Mesendoderm (in vitro differentiated cells): ENCODE results near the gene COL4A4.
A peak's percentile ranks its signal among the peaks of the same experiment; 100 is the strongest.

Experiments used
- DNase-seq: peaks from one replicate; pipeline ENCODE4 v3.0.0; 2013
- H2AK5ac ChIP-seq: 2 replicates; pipeline ENCODE4 v1.6.1; 2013; ENCODE audit warnings: low read length, inconsistent platforms
- H2BK120ac ChIP-seq: 2 replicates; pipeline ENCODE4 v1.6.1; 2013; ENCODE audit warnings: low read depth, mild to moderate bottlenecking, low read length, moderate library complexity, mixed read lengths
- H2BK15ac ChIP-seq: replicated peaks from 2 replicates; pipeline ENCODE4 v1.6.1; 2013; ENCODE audit warnings: low read depth, mild to moderate bottlenecking, moderate library complexity
- H2BK5ac ChIP-seq: 2 replicates; pipeline ENCODE4 v1.6.1; 2013; ENCODE audit warnings: low read length, inconsistent platforms
- H3K18ac ChIP-seq: 2 replicates; pipeline ENCODE4 v1.6.1; 2013; ENCODE audit warnings: mild to moderate bottlenecking, low read length, mixed read lengths
- H3K23ac ChIP-seq: one replicate; pipeline ENCODE4 v1.6.1; 2013; ENCODE audit warnings: low read length
- H3K27ac ChIP-seq: 2 replicates; pipeline ENCODE4 v1.5.1; 2013; ENCODE audit warnings: low read depth, mild to moderate bottlenecking, inconsistent platforms, low read length, moderate library complexity
- H3K27me3 ChIP-seq: 2 replicates; pipeline ENCODE4 v1.6.1; 2013; ENCODE audit warnings: low read length, control low read depth, mild to moderate bottlenecking, inconsistent platforms; ENCODE audit not compliant: insufficient read depth, poor library complexity
- H3K36me3 ChIP-seq: 2 replicates; pipeline ENCODE4 v1.6.1; 2013; ENCODE audit warnings: low read length, inconsistent platforms; ENCODE audit not compliant: control insufficient read depth, insufficient read depth
- H3K4ac ChIP-seq: one replicate; pipeline ENCODE4 v1.6.1; 2013; ENCODE audit warnings: low read depth, mild to moderate bottlenecking, low read length, moderate library complexity
- H3K4me1 ChIP-seq: 2 replicates; pipeline ENCODE4 v1.6.1; 2013; ENCODE audit warnings: low read depth, low read length, inconsistent platforms; ENCODE audit not compliant: control insufficient read depth
- H3K4me2 ChIP-seq: 2 replicates; pipeline ENCODE4 v1.6.1; 2013; ENCODE audit warnings: low read length
- H3K4me3 ChIP-seq: 2 replicates; pipeline ENCODE4 v1.5.1; 2013; ENCODE audit warnings: mild to moderate bottlenecking, low read length
- H3K56ac ChIP-seq: one replicate; pipeline ENCODE4 v1.6.1; 2013; ENCODE audit warnings: low read length
- H3K79me1 ChIP-seq: 2 replicates; pipeline ENCODE4 v1.6.1; 2013; ENCODE audit warnings: low read length, inconsistent platforms
- H3K79me2 ChIP-seq: 2 replicates; pipeline ENCODE4 v1.6.1; 2013; ENCODE audit warnings: mild to moderate bottlenecking, low read length; ENCODE audit not compliant: control insufficient read depth, insufficient read depth
- H3K9ac ChIP-seq: 2 replicates; pipeline ENCODE4 v1.6.1; 2013; ENCODE audit warnings: low read length, inconsistent platforms
- H4K5ac ChIP-seq: one replicate; pipeline ENCODE4 v1.6.1; 2013; ENCODE audit warnings: low read length
- H4K8ac ChIP-seq: one replicate; pipeline ENCODE4 v1.6.1; 2013; ENCODE audit warnings: low read depth, mild to moderate bottlenecking, control low read depth, low read length, moderate library complexity
- WGBS: extraction: QIAGEN DNeasy Blood & Tissue Kit; methylation state at CpG from one replicate; pipeline ENCODE4 v1.1.7; 2013; ENCODE audit warnings: low lambda C conversion rate, missing lambda C conversion rate; ENCODE audit not compliant: insufficient coverage; ENCODE audit errors: extremely low coverage; 5-methylcytosine and 5-hydroxymethylcytosine counted together

Gene COL4A4

GRCh38 chr2:227029426-227030105 is 134.4 kb downstream of the COL4A4 start:
- no peaks in the 10 kb centered on the region for H3K79me1 ChIP-seq
- no peak overlapping the region for H3K4me2 ChIP-seq
- no peak overlapping the region for H2BK120ac ChIP-seq
- H3K4me1 ChIP-seq: no peaks in the 10 kb centered on the region
- no peak overlapping the region for H3K23ac ChIP-seq
- no peaks in the 10 kb centered on the region for H3K36me3 ChIP-seq
- no peak overlapping the region for H3K4me3 ChIP-seq
- H3K27ac ChIP-seq: no peak overlapping the region
- H3K9ac ChIP-seq: no peak overlapping the region
- no peak overlapping the region for H3K4ac ChIP-seq
- H3K27me3 ChIP-seq: no peaks in the 10 kb centered on the region
- no peak overlapping the region for H3K56ac ChIP-seq
- no peak overlapping the region for H2BK15ac ChIP-seq
- no peak overlapping the region for H4K5ac ChIP-seq
- H2AK5ac ChIP-seq: no peak overlapping the region
- H4K8ac ChIP-seq: no peak overlapping the region
- H3K18ac ChIP-seq: no peak overlapping the region
- DNase-seq: no peak
- H2BK5ac ChIP-seq: no peak overlapping the region
- WGBS: no CpG with 5 or more reads among the region's 3 CpGs
- no peaks in the 10 kb centered on the region for H3K79me2 ChIP-seq

GRCh38 chr2:227025510-227025909 is 138.5 kb downstream of the COL4A4 start:
- Histone ChIP-seq H3K27ac (no peak overlapping the region), H3K27me3 (no peaks in the 10 kb centered on the region), H3K4me1 (no peaks in the 10 kb centered on the region), H2BK15ac (no peak overlapping the region), H3K79me2 (no peaks in the 10 kb centered on the region), H3K4ac (no peak overlapping the region), H3K23ac (no peak overlapping the region), H3K79me1 (no peaks in the 10 kb centered on the region), H3K18ac (no peak overlapping the region), H4K8ac (no peak overlapping the region), H2AK5ac (no peak overlapping the region), H3K4me3 (no peak overlapping the region), H3K9ac (no peak overlapping the region), H4K5ac (no peak overlapping the region), H3K4me2 (no peak overlapping the region), H2BK120ac (no peak overlapping the region), H3K56ac (no peak overlapping the region), H3K36me3 (no peaks in the 10 kb centered on the region), H2BK5ac (no peak overlapping the region)
- DNase-seq: no peak
- no CpG with 5 or more reads among the region's 2 CpGs for WGBS

DNA sequence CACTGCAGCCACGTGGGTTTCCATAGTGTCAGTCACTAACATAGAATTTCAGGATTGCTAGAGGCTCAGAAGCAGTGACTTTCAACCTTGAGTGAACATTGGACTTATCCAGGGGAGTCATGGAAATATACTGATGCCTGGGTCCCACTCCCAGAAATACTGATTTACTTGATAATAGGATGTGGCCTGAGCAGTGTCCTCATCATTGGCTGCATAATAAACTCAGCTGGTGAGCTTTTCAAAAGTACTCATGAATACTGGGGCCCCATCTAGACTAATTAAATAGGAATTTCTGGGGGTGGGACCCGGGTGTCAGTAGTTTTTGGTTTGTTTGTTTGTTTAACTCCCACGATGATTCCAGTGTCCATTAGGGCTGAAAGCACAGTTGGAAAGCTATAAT is 141.4 kb downstream of the COL4A4 start:
- DNase-seq: no peak
- Histone ChIP-seq H3K4me2 (no peak overlapping the region), H2BK5ac (no peak overlapping the region), H3K79me1 (no peaks in the 10 kb centered on the region), H3K36me3 (no peaks in the 10 kb centered on the region), H3K18ac (no peak overlapping the region), H3K27ac (no peak overlapping the region), H3K79me2 (no peaks in the 10 kb centered on the region), H3K4me1 (no peaks in the 10 kb centered on the region), H2AK5ac (no peak overlapping the region), H3K23ac (no peak overlapping the region), H3K4ac (no peak overlapping the region), H2BK120ac (no peak overlapping the region), H3K4me3 (no peak overlapping the region), H3K56ac (no peak overlapping the region), H4K8ac (peak overlapping the region; percentile 39), H4K5ac (no peak overlapping the region), H3K27me3 (no peaks in the 10 kb centered on the region), H2BK15ac (no peak overlapping the region), H3K9ac (no peak overlapping the region)
- no CpG with 5 or more reads among the region's 3 CpGs for WGBS

- Histone ChIP-seq H2BK120ac (no peak overlapping the region), H3K36me3 (no peaks in the 10 kb centered on the region), H2AK5ac (no peak overlapping the region), H3K23ac (no peak overlapping the region), H3K27ac (no peak overlapping the region), H3K4me1 (no peaks in the 10 kb centered on the region), H3K4me2 (no peak overlapping the region), H4K5ac (no peak overlapping the region), H3K27me3 (no peaks in the 10 kb centered on the region), H2BK15ac (no peak overlapping the region), H3K79me1 (no peaks in the 10 kb centered on the region), H3K79me2 (no peaks in the 10 kb centered on the region), H3K18ac (no peak overlapping the region), H3K4me3 (no peak overlapping the region), H3K4ac (no peak overlapping the region), H4K8ac (no peak overlapping the region), H2BK5ac (no peak overlapping the region), H3K56ac (no peak overlapping the region), H3K9ac (no peak overlapping the region)
- no CpG with 5 or more reads among the region's 2 CpGs for WGBS
- DNase-seq: no peak
Observed at GRCh38 chr2:227020416-227020815, 143.6 kb downstream of the COL4A4 start.

DNA sequence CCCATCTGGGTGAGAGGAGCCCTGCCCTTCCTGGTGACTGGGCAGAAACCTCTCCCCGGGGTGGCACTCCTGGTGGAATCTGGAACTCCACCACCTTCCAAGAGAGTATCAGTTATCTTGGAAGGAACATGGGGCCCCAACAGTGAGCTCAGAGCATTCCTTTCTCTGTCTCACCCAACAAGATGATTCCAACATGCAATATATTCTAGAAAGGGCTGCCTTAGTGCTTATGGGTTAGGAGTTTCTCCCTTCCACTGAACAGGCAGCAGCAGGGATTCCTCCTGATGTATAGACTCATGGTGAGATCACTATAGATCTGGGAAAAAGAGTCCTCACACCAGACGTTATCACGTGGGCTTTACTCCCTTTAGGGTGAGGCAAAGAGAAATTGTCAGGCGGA is 147.1 kb downstream of the COL4A4 start:
- no peak overlapping the region for H3K4ac ChIP-seq
- WGBS: no CpG with 5 or more reads among the region's 4 CpGs
- H3K4me3 ChIP-seq: no peak overlapping the region
- no peak overlapping the region for H2BK15ac ChIP-seq
- H3K79me1 ChIP-seq: no peaks in the 10 kb centered on the region
- H3K4me2 ChIP-seq: no peak overlapping the region
- no peaks in the 10 kb centered on the region for H3K27me3 ChIP-seq
- H3K56ac ChIP-seq: no peak overlapping the region
- H3K23ac ChIP-seq: no peak overlapping the region
- H3K9ac ChIP-seq: no peak overlapping the region
- H3K18ac ChIP-seq: no peak overlapping the region
- H3K4me1 ChIP-seq: no peaks in the 10 kb centered on the region
- no peak overlapping the region for H4K5ac ChIP-seq
- H4K8ac ChIP-seq: no peak overlapping the region
- DNase-seq: no peak
- no peaks in the 10 kb centered on the region for H3K79me2 ChIP-seq
- no peak overlapping the region for H3K27ac ChIP-seq
- H2BK5ac ChIP-seq: no peak overlapping the region
- no peak overlapping the region for H2BK120ac ChIP-seq
- H3K36me3 ChIP-seq: no peaks in the 10 kb centered on the region
- H2AK5ac ChIP-seq: no peak overlapping the region

DNA sequence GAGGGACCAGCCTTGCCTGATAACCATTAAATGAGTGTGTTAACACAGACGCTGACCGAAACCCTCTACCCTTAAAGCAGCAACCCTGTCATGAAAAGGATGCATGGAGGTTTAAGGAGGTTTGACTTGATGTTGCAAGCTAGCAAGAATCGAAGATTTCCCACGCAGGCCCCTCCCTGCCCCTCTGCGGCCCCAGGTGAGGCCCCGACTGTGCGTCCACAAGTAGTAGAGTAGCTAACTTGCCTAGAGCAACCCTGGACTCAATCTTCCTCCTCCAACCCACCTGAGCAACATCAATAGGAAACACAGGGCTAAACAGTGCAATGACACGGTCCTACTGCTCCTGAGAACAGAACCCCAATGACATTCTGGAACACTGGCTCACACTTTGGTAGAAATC is 150.1 kb downstream of the COL4A4 start:
- Histone ChIP-seq H3K4me3 (no peak overlapping the region), H3K4me1 (no peaks in the 10 kb centered on the region), H4K5ac (no peak overlapping the region), H3K18ac (no peak overlapping the region), H3K4ac (no peak overlapping the region), H2BK5ac (no peak overlapping the region), H3K9ac (no peak overlapping the region), H2BK120ac (no peak overlapping the region), H2BK15ac (no peak overlapping the region), H3K4me2 (no peak overlapping the region), H3K56ac (no peak overlapping the region), H3K27me3 (no peaks in the 10 kb centered on the region), H3K79me2 (no peaks in the 10 kb centered on the region), H3K36me3 (no peaks in the 10 kb centered on the region), H3K79me1 (no peaks in the 10 kb centered on the region), H3K23ac (no peak overlapping the region), H4K8ac (no peak overlapping the region), H2AK5ac (no peak overlapping the region), H3K27ac (no peak overlapping the region)
- DNase-seq: no peak
- WGBS: no CpG with 5 or more reads among the region's 8 CpGs
